Measurements from ENCODE around the gene CLNK.

Gene CLNK

GRCh38 chr4:10529291-10530136 is 155.1 kb downstream of the CLNK start:
- no peak for TF ChIP-seq GATA2 (IDR thresholded peaks at IDR 0.05; ENCODE audit: low read depth, low read length)
- TF ChIP-seq GATA3 (IDR thresholded peaks at IDR 0.05; ENCODE audit: low read depth, low read length): no peak

- TF ChIP-seq GATA2 (IDR thresholded peaks at IDR 0.05; ENCODE audit: low read depth, low read length) (no peak), GATA3 (IDR thresholded peaks at IDR 0.05; ENCODE audit: low read depth, low read length) (no peak)
Measured at GRCh38 chr4:10527438-10527837, 157.1 kb downstream of the CLNK start.

GRCh38 chr4:10526429-10527222 is 157.9 kb downstream of the CLNK start:
- TF ChIP-seq GATA3 (IDR thresholded peaks at IDR 0.05; ENCODE audit: low read depth, low read length) (no peak), GATA2 (IDR thresholded peaks at IDR 0.05; ENCODE audit: low read depth, low read length) (no peak)

GRCh38 chr4:10524196-10524833 is 160.3 kb downstream of the CLNK start:
- TF ChIP-seq GATA3 (IDR thresholded peaks at IDR 0.05; ENCODE audit: low read depth, low read length) (no peak), GATA2 (IDR thresholded peaks at IDR 0.05; ENCODE audit: low read depth, low read length) (no peak)

GRCh38 chr4:10521424-10521823 is 163.1 kb downstream of the CLNK start:
- TF ChIP-seq GATA3 (IDR thresholded peaks at IDR 0.05; ENCODE audit: low read depth, low read length) (no peak), GATA2 (IDR thresholded peaks at IDR 0.05; ENCODE audit: low read depth, low read length) (no peak)

GRCh38 chr4:10509733-10510132 is 174.8 kb downstream of the CLNK start:
- no peak for TF ChIP-seq GATA2 (IDR thresholded peaks at IDR 0.05; ENCODE audit: low read depth, low read length)
- no peak for TF ChIP-seq GATA3 (IDR thresholded peaks at IDR 0.05; ENCODE audit: low read depth, low read length)

GRCh38 chr4:10506077-10506476 is 178.5 kb downstream of the CLNK start:
- no peak for TF ChIP-seq GATA2 (IDR thresholded peaks at IDR 0.05; ENCODE audit: low read depth, low read length)
- no peak for TF ChIP-seq GATA3 (IDR thresholded peaks at IDR 0.05; ENCODE audit: low read depth, low read length)

GRCh38 chr4:10504570-10505179 is 179.9 kb downstream of the CLNK start:
- TF ChIP-seq GATA2 (IDR thresholded peaks at IDR 0.05; ENCODE audit: low read depth, low read length) (no peak), GATA3 (IDR thresholded peaks at IDR 0.05; ENCODE audit: low read depth, low read length) (no peak)

GRCh38 chr4:10502717-10503116 is 181.9 kb downstream of the CLNK start:
- TF ChIP-seq GATA2 (IDR thresholded peaks at IDR 0.05; ENCODE audit: low read depth, low read length) (no peak), GATA3 (IDR thresholded peaks at IDR 0.05; ENCODE audit: low read depth, low read length) (no peak)

- TF ChIP-seq GATA2 (IDR thresholded peaks at IDR 0.05; ENCODE audit: low read depth, low read length): no peak
- no peak for TF ChIP-seq GATA3 (IDR thresholded peaks at IDR 0.05; ENCODE audit: low read depth, low read length)
Measured at GRCh38 chr4:10500776-10501175, 183.8 kb downstream of the CLNK start.

- TF ChIP-seq GATA2 (IDR thresholded peaks at IDR 0.05; ENCODE audit: low read depth, low read length) (no peak), GATA3 (IDR thresholded peaks at IDR 0.05; ENCODE audit: low read depth, low read length) (no peak)
Measured at GRCh38 chr4:10496200-10496599, 188.4 kb downstream of the CLNK start.

GRCh38 chr4:10495651-10496050 is 188.9 kb downstream of the CLNK start:
- no peak for TF ChIP-seq GATA2 (IDR thresholded peaks at IDR 0.05; ENCODE audit: low read depth, low read length)
- no peak for TF ChIP-seq GATA3 (IDR thresholded peaks at IDR 0.05; ENCODE audit: low read depth, low read length)

- TF ChIP-seq GATA3 (IDR thresholded peaks at IDR 0.05; ENCODE audit: low read depth, low read length): no peak
- no peak for TF ChIP-seq GATA2 (IDR thresholded peaks at IDR 0.05; ENCODE audit: low read depth, low read length)
Measured at GRCh38 chr4:10492464-10492863, 192.1 kb downstream of the CLNK start.

GRCh38 chr4:10491401-10491800 is 193.2 kb downstream of the CLNK start:
- TF ChIP-seq GATA3 (IDR thresholded peaks at IDR 0.05; ENCODE audit: low read depth, low read length): no peak
- no peak for TF ChIP-seq GATA2 (IDR thresholded peaks at IDR 0.05; ENCODE audit: low read depth, low read length)

Measured in SH-SY5Y (cell line).